Right renal pelvis (tissue), 4 donors: Measurements from ENCODE around the gene PRKAR2B. TPM values are rescaled to one million over a fixed set of nuclear protein-coding genes. Genes with fewer than 3 reads are reported as not detected.
"Not testable (repeated sequence)": the region's sequence is repeated elsewhere in the genome, so short reads cannot be mapped to it uniquely, and the experiment has no call there.

ENCODE experiments used
- DNase-seq, 4 donors: peaks; one replicate each; pipeline ENCODE4 v3.0.0-alpha.2; 2013; ENCODE audit warnings: low read depth in 4 of 4, low spot score in 3 of 4, missing footprints in 1 of 4
- polyA plus RNA-seq, 4 donors: library from polyadenylated mRNA; unstranded; fragments of 120-200 nt; gene quantifications; one replicate each; pipeline ENCODE4 v1.2.1, GENCODE V29; 2013; ENCODE audit not compliant: insufficient read length in 4 of 4

PRKAR2B gene
- polyA plus RNA-seq, 4 donors = 38.6 to 54.8 (median 46.6) TPM

DNA sequence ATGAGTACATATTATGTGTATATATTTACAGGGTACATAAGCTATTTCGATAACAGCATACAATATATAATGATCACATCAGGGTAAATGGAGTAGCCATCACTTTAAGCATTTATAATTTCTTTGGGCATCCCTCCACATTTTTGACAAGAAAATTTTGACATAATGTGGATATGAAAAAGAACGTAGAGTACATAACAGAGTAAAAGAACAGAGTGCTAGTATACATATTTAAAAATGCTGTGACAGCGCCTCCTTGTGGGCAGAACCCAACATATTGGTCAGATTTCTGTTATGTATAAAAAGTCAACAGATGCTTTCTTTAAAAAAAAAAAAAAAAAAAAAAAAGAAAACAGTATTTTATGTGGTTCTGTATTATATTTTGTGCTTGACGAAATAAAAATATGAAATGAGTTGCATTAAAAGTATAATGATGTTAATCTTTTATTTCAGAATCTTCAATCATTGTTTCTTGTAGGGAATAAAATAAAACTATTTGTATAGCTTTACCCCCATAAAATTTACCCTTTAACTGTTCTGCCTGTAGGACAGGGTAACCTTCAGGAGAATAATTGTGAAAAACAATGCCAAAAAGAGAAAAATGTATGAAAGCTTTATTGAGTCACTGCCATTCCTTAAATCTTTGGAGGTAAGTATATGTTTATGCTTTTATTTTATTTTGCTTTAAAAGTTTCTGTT, 106.0 kb downstream of the PRKAR2B start:
- DNase-seq = peak; percentile 49 to 75 (median 62)

DNA sequence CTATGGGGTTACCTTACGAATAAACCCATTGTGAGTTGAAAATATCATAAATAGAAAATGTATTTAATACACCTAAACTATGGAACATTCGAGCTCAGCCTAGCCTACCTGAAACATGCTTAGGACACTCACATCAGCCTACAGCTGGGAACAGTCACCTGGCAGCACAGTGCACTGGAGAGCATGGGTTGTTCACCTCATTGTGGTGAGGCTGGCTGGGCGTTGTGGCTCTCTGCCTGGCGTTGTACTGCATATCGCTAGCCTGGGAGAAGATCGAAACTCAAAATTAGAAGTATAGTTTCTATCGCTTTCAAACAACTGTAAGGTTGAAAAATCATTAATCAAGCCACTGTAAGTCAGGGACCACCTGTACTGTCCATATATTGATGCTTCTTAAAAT, 107.0 kb downstream of the PRKAR2B start:
- no peak for DNase-seq

DNA sequence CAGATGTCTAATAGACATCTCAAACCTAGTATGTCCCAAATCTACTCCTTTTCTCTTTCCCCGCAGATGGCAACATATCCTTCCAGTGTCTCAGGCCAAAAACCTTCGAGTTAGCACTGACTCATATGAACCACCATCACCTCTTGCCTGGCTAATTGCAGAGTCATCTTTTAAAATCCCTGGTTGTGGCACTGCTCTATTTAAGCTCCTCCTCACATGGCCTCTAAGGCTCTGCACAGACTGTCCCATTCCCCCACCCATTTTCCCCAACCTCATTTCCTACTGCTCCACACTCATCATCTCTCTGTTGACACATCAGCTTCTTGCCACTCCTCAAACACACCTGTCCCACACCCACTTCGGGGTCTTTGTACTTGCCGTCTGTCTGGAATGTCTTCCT, 107.5 kb downstream of the PRKAR2B start:
- no peak for DNase-seq

DNA sequence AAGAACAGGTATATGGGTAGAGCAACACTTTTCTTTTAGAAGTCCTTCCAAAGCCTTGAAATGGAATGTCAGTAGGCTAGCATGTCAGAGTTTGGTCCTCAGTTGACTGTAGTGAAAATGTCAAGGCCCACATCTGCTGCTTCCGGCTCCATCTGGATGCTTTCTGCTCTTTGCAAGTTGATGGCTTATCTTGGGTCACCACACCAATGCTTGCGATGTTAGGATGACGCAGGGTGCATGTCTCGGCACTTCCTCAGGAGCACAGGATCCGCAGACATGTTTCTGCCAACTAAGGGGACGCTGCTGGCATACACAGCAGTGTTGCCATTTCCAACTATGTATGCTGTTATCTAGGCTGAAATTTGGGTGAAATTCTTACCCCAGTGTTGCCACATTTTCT, 110.3 kb downstream of the PRKAR2B start:
- DNase-seq = no peak

DNA sequence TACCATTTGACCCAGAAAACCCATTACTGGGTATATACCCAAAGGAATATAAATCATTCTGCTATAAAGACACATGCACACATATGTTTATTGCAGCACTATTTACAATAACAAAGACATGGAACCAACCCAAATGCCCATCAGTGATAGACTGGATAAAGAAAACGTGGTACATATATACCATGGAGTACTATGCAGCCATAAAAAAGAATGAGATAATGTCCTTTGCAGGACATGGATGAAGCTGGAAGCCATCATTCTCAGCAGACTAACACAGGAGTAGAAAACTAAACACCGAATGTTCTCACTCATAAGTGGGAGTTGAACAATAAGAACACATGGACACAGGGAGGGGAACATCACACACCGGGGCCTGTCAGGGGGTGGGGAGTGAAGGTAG, 111.2 kb downstream of the PRKAR2B start:
- DNase-seq = not testable (repeated sequence)

DNA sequence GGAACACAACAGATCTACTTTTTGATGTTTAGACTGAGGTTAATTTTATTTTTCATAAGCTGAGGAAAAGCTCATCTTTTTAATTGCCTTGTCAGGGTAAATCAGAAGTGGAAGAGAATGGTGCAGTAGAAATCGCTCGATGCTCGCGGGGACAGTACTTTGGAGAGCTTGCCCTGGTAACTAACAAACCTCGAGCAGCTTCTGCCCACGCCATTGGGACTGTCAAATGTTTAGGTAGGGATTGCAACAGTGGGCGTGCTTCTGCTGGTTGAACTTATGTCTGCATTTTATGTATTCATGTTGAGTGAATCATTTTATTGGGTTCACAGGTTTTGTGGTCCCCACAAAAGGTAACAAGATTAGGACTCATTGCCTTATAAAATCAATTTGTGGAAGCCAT, 112.6 kb downstream of the PRKAR2B start:
- DNase-seq = no peak

DNA sequence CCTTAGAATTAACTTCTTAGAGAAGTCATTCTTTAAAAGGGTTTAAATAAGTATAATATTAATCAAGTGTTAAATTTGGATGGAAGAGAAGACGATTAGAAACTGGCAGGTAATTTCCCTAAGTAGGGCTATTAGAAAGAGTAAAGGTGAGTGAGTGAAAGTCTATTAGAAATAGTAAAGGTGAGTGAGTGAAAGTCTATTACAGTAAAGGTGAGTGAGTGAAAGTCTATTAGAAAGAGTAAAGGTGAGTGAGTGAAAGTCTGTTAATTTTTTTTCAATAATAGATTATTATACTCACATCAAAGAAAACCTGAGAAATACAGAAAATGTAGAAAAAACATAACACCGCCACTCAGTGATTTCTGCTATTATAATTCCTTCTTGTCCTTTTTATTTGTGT, 113.5 kb downstream of the PRKAR2B start:
- DNase-seq = no peak

DNA sequence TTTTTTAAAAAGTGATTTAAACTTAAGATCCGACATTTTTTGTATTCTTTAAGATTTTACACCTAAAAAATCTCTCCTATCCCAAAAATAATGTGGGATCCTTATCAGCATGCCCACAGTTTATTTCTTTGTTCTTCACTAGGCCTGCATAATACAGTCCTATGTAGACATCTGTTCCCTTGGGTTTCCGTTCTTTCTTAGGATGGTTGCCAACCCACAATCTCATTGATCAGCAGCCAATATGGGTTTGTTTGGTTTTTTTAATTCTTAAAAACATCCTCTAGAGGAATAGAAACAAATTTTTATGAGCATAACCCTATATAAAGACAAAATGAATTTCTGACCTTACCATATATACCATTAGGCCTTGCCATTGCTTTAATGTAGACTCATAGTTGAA, 115.9 kb downstream of the PRKAR2B start:
- no peak for DNase-seq

DNA sequence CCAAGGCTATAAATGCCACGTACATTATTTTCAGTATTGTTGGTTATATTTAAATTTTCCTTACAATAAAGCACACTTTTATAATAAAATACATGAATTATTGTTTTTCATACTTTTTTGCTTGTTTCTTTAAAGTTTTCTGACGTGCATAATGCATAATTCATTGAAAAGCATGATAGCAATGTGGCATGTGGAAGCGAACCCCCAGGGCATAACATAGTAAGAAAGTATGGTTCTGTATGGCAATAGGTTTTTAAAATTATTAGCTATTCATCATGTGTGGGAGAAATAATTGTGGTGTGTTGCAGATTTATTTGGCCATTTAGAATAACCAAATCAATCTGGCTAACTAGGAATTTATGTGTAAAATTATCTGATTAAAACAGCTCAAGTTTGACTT, 116.9 kb downstream of the PRKAR2B start:
- no peak for DNase-seq

DNA sequence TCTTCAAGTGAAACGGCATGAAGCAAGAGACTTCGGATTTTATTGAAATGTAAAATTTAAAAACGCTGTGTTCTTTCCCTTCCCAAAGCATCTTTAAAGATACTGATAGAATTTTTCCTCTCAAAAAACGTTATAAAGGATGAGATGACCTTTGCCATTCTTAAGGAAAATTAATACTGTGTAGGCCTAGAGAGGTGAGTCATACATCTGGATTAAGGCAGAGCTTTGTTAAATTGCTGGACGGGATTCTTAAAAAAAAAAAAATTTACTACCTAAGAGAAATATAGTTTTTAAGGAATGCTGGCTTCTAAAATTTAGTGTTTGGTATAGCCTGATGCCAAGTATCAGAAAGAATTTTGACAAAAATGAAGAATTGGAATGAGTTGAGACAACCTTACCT, 118.0 kb downstream of the PRKAR2B start:
- no peak for DNase-seq

DNA sequence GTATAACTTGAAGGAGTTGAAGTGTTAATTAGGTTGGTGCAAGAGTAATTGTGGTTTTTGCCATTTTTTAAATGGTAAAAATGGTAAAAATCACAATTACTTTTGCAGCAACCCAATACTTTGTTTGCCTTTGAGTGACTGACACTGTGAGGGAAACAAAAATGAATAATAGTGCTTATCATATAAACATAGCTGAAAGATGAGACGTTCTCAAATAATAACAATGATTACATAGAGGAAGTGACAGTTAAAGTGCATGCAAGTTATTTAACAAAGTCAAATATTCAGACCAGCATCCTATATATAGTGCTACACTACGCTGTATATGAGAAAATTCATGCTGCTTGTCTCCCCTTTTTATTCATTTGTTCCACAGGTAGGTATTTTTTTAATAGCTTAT, 119.6 kb downstream of the PRKAR2B start:
- DNase-seq = no peak

DNA sequence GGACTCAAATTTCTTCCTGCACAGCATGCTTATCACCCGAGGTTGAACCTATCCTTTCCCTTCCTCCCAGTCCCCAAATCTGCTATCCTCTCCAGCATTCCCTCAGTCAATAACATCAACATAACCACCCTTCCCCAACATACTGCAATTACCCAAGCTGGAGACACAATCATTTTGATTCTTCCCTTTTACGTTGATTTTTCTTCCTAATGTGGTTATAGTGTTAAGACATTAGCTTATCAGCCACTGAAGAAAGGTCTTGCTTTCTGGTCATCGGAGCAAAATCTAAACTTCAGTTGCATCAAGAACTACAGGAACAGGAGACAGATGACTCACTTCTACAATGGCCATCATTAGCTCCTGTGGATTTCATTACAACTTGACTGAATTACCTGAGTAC, 120.8 kb downstream of the PRKAR2B start:
- no peak for DNase-seq

DNA sequence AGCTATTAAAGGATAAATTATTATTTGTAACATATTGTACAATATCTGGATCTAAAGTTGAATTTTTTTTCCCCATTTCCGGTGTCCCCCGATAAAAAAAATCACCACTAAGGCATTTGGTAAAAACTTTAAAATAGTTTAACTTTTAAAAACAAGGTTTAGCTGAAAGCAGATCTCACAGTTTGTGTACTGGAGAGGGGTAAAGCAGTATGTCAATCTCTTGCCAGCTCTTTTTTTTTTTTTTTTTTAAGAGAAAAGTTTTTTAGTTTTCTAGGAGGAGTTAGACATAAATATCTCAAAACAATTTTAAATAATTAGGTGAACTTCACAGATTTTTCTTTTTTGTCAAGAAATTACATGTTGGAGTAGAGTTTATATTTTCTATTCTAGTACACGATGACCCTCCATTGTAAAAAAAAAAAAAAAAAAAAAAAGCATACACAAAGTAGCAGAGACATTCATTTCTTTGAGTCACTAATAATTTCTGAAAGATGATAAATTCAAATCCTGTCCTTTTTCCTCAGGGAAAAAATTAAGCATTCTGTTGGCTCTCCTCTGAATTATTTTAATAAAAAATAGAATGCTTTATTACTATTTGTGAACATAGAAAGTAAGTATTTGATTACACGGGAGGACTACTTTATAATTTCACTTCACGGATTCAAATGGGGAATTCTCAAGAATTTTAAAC, 122.4 kb downstream of the PRKAR2B start:
- DNase-seq = no peak

DNA sequence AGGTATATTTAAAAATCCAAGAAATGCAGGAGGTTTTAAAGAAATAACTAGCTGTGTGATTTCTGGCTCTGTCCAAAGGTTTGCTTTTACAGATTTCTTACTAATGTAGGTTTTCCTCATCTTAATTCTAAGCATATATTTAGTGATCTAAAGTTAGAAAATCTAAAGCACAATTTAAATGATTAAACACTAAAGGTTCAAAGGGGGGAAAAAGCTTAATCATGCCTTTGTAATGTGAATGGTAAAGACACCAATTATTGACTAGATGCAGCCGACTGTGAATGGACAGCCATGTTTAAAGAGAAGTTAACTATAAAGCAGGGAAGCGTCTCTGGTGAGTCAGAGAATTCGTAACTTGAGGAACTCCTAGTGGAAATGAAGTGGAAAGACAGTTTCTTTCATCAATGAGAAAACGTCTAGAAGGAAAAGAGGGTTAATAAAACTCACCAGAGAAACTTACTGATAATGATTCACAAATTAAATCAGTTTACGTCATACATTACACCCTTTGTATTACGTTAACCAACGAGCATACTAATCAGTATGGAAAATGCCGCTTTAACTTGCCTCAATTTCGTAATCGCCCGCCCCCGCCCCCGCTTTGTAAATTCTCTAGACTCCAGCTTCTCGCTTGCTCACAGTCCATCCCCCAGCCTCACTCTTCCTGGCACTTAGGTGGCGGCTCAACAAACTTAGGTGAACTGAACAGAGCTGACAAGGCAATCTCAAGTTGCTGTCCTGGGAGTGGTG, 123.2 kb downstream of the PRKAR2B start:
- peak; percentile 56 to 77 (median 62) for DNase-seq

DNA sequence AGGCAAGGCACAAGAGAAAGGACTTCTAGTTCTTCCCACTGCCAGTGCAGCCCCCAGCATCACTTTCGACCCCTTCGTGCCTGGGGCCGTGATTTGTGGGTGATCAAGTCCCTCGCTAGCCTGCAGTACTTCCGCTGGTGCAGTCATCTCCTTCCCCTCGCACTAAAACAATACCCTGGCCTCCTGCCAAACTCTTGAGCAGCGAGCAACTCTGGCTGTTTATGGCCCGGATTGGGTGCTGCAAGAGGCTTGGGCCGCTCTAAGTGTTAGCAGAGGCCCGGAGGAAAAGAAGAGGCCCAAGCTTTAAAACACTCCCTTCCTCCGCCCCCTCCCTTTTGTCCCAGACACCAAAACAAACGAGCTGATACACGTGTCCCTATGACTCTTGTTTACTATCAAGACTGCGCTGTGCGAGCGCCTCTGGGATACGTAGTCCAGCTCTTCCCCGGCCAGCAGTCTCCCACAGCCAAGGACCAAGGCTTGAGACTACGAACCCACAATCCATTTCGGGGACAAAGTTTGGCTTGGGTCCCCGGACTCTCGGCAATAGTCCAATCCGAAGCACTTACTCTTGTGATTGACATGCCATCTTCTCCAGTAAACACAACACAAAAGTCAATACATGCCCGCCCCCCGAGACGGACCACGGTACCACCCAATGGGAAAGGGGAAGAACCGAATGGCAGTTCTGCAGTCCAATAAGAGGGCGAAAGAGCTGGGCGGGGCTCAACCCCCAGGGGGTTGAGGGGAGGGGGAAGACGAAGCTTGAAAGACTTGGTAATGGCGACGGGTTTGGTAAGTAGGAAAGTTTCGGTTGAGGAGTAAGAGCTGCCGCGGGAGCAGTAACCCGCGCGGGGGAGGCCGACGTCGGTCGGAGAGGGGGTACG, 124.0 kb downstream of the PRKAR2B start, which contains the start of gene HBP1:
Gene HBP1 (plus strand): TSS at position 771 of the 887 bp plus-strand sequence. CDS start 10,891 bp downstream, outside the sequence.
- peak; percentile 99 to 100 (median 100) for DNase-seq

DNA sequence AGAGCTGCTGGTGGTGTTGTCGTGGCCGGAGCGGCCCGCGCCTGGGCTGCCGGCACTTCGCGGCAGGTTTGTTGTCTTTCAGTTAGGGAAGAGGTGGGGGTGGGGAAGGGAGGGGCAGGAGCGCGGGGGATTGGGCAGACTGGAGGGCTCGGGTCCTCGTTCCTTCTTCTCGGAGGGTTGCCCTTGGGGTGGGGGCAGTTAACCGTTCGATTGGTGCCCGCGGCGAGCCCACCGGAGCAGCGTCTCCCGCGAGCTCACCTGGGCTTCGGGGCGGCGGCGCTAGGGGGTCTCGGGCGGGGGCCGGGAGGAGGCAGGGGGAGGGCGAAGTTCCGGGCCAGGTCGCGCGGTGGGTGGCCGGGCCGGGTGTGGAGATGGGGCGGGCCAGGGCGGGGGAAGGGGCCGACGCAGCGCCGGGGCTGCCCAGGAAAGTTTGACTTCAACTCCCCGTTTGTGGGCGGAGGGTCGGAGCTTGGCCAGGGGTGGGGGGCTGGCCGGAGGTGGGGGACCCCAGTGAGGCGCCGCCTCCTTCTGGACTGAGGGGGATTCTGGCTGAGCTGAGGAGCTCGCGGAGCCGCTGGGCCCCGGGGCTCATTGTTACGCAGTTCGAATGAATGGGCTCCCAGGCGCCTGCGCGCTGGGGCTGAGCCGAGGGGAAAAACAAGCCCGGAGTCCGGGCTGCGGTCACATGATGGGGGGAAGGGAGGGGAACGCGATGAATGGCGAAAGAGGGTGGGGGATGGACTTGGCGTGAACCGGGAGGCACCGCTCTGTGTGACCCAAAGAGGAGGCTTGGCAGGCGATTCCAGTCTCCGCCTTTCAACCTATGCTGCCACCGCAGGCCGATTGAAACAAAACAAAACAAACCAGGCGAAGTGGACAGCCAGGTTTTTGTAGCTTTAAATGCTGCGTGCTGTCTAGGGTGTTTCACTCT, 124.9 kb downstream of the PRKAR2B start:
- peak; percentile 92 to 95 (median 95) for DNase-seq

DNA sequence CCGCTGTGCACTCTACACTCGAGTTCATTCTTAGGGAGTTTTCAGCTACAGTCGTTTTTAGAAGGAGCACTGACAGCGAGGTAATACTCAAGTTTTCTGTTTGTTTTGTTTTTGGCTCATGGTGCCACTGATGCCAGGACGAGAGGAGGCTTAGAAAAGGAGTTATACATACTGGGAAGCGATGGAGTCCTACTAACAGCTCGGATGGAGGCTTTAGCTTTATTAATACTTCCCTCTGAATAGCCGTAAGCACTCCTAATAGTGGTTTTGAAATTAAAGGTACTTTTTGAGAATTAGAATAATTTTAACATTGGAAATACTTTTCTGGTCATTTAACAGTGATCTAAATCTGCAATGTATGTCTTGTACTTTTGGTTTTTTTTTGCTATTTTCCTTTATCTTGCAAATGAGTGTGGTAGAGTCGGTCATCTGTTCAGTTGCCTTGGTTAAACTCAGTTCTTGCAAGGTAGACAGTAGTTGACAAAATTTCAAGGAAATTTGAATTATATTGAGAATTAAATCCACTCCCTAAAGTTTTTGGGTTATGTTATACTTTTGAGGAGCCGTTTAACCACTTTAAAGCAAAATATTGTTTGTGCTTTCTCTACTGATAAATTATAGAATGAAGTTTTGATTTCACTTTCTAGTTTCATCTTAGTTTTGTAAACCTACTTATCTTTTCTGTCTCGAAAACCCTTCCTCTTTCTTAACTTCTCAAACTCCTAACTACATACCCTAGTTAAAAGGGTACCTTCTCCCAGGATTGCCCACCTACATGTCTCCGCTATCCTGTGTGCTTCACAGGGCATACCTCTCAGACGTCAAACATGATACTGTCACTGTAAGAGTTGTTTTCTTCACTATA, 125.8 kb downstream of the PRKAR2B start:
- no peak for DNase-seq

DNA sequence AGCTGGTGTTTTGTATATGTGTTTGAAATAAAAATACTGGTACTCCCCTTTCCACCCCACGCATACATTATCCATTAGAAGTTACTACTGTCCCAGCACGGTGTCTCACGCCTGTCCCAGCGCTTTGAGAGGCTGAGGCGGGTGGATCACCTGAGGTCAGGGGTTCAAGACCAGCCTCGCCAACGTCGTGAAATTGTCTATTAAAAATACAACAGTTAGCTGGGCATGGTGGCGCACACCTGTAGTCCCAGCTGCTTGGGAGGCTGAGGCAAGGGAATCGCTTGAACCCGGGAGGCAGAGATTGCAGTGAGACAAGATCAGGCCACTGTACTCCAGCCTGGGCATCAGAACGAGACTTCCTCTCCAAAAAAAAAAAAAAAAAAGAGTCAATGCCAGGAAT, 127.0 kb downstream of the PRKAR2B start:
- DNase-seq = no peak
